Measurements from ENCODE around the gene KRT82.

- no peak for TF ChIP-seq CTCF (IDR thresholded peaks at IDR 0.05)
- no peak for TF ChIP-seq POLR2AphosphoS5 (IDR thresholded peaks at IDR 0.05; ENCODE audit: low read depth, low read length)
Observed at GRCh38 chr12:52364901-52365489, 41.1 kb downstream of the KRT82 start.

All from SK-N-SH (cell line).